HL-60 (cell line): ENCODE results near the gene ALKBH5.

Experiments
- DNase-seq, 2 experiments: peaks; one replicate each; pipeline ENCODE4 v3.0.0-alpha.2; 2010 to 2020; ENCODE audit warnings: low read depth in 1 of 2, low spot score in 1 of 2
- H3K27ac ChIP-seq: fragments of 250-450 bp; sonication (Bioruptor Pico); replicated peaks from 2 replicates; pipeline ENCODE4 v1.5.1; 2020; ENCODE audit warnings: mild to moderate bottlenecking, moderate library complexity
- H3K27me3 ChIP-seq: fragments of 250-450 bp; sonication (Bioruptor Pico); 2 replicates; pipeline ENCODE4 v1.5.1; 2021; ENCODE audit warnings: mild to moderate bottlenecking, moderate library complexity; ENCODE audit not compliant: insufficient read depth, poor library complexity, severe bottlenecking
- H3K4me3 ChIP-seq: replicated peaks from 2 replicates; pipeline ENCODE4 v1.5.1; 2011; ENCODE audit warnings: mild to moderate bottlenecking, control low read depth, low read length; ENCODE audit not compliant: insufficient read depth
- CTCF ChIP-seq: IDR thresholded peaks from one replicate; pipeline ENCODE4 v1.5.1; 2011; ENCODE audit warnings: low read length, control low read depth, inconsistent platforms; ENCODE audit not compliant: insufficient read depth
- GABPA ChIP-seq: IDR thresholded peaks from 2 replicates; pipeline ENCODE4 v1.6.1; 2012; ENCODE audit warnings: low read depth
- POLR2AphosphoS5 ChIP-seq: IDR thresholded peaks from 2 replicates; pipeline ENCODE4 v1.6.1; 2012; ENCODE audit warnings: low read depth
- SPI1 ChIP-seq: IDR thresholded peaks from 2 replicates; pipeline ENCODE4 v1.6.1; 2012; ENCODE audit warnings: low read depth, mild to moderate bottlenecking, borderline replicate concordance
- TF ChIP-seq, protein P1 (sequence below): IDR thresholded peaks from 2 replicates; pipeline ENCODE4 v1.6.1; 2012; ENCODE audit warnings: low read depth; ENCODE audit not compliant: insufficient replicate concordance

The ALKBH5 gene

DNA sequence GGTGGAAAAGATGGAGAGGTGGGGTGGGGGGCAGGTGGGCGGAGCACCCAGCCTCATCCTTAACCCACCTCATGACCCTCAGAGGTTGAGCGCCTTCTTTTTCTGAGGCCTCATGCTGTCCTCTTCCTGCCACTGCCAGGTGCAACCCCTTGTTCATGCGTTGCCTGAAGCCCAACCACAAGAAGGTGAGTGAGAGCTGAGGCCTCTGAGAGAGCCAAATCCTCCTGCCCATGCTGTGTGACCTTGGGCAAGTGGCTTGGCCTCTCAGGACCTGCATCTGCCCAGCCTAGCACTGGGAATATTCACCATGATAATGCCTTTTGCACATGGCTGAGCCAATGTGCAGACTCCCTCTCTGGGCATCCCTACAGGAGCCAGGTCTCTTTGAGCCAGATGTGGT, 43.0 kb upstream of the ALKBH5 start:
- no peak overlapping the region for H3K27ac ChIP-seq
- H3K4me3 ChIP-seq = no peak overlapping the region
- no peaks in the 10 kb centered on the region for H3K27me3 ChIP-seq
- TF ChIP-seq POLR2AphosphoS5 (no peak), GABPA (no peak), CTCF (no peak), SPI1 (no peak)
- TF ChIP-seq, protein P1, sequence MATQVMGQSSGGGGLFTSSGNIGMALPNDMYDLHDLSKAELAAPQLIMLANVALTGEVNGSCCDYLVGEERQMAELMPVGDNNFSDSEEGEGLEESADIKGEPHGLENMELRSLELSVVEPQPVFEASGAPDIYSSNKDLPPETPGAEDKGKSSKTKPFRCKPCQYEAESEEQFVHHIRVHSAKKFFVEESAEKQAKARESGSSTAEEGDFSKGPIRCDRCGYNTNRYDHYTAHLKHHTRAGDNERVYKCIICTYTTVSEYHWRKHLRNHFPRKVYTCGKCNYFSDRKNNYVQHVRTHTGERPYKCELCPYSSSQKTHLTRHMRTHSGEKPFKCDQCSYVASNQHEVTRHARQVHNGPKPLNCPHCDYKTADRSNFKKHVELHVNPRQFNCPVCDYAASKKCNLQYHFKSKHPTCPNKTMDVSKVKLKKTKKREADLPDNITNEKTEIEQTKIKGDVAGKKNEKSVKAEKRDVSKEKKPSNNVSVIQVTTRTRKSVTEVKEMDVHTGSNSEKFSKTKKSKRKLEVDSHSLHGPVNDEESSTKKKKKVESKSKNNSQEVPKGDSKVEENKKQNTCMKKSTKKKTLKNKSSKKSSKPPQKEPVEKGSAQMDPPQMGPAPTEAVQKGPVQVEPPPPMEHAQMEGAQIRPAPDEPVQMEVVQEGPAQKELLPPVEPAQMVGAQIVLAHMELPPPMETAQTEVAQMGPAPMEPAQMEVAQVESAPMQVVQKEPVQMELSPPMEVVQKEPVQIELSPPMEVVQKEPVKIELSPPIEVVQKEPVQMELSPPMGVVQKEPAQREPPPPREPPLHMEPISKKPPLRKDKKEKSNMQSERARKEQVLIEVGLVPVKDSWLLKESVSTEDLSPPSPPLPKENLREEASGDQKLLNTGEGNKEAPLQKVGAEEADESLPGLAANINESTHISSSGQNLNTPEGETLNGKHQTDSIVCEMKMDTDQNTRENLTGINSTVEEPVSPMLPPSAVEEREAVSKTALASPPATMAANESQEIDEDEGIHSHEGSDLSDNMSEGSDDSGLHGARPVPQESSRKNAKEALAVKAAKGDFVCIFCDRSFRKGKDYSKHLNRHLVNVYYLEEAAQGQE = no peak
- DNase-seq = no peak

- H3K4me3 ChIP-seq = no peak overlapping the region
- peak in 1 of 2 experiments; percentile 18 for DNase-seq
- no peak for TF ChIP-seq SPI1
- TF ChIP-seq, protein P1 = no peak
- no peak for TF ChIP-seq POLR2AphosphoS5
- TF ChIP-seq CTCF = no peak
- TF ChIP-seq GABPA = no peak
Observed at GRCh38 chr17:18141210-18141803, 42.3 kb upstream of the ALKBH5 start.

GRCh38 chr17:18142417-18142816, 41.2 kb upstream of the ALKBH5 start:
- no peak for DNase-seq
- TF ChIP-seq GABPA (no peak), SPI1 (no peak), CTCF (no peak), POLR2AphosphoS5 (no peak)
- TF ChIP-seq, protein P1 = no peak

More at GRCh38 chr17:18141210-18141803, 42.3 kb upstream of the ALKBH5 start:
- Histone ChIP-seq H3K27ac (no peak overlapping the region), H3K27me3 (no peaks in the 10 kb centered on the region)

More at GRCh38 chr17:18142417-18142816, 41.2 kb upstream of the ALKBH5 start:
- Histone ChIP-seq H3K27me3 (no peaks in the 10 kb centered on the region), H3K4me3 (no peak overlapping the region), H3K27ac (no peak overlapping the region)
